ENCODE results near the gene SLC9A9. TPM values are rescaled to one million over a fixed set of nuclear protein-coding genes. Genes with fewer than 3 reads are reported as not detected.

Gene SLC9A9
- polyA plus RNA-seq, 1 donor (not counting 4 experiments of a cell fraction or from before 2014, with no cell fraction given) = 5.2 TPM

- no peak overlapping the region for H3K27ac ChIP-seq (ENCODE audit: control insufficient read depth, insufficient read depth, low read length)
- no peaks in the 10 kb centered on the region for H4K20me1 ChIP-seq (ENCODE audit: control insufficient read depth, extremely low read depth, insufficient read depth, low read length)
- H3K9ac ChIP-seq (ENCODE audit: control insufficient read depth, extremely low read depth, insufficient read depth, low read length) = no peak overlapping the region
- dilution Hi-C loops (cut with MboI; ENCODE audit: extremely low pct_ligation_motif_present, low sequenced_read_pairs) = no loop called here
- H3K27me3 ChIP-seq (ENCODE audit: control insufficient read depth, extremely low read depth, insufficient read depth, low read length) = no peaks in the 10 kb centered on the region
- TF ChIP-seq, protein P1, sequence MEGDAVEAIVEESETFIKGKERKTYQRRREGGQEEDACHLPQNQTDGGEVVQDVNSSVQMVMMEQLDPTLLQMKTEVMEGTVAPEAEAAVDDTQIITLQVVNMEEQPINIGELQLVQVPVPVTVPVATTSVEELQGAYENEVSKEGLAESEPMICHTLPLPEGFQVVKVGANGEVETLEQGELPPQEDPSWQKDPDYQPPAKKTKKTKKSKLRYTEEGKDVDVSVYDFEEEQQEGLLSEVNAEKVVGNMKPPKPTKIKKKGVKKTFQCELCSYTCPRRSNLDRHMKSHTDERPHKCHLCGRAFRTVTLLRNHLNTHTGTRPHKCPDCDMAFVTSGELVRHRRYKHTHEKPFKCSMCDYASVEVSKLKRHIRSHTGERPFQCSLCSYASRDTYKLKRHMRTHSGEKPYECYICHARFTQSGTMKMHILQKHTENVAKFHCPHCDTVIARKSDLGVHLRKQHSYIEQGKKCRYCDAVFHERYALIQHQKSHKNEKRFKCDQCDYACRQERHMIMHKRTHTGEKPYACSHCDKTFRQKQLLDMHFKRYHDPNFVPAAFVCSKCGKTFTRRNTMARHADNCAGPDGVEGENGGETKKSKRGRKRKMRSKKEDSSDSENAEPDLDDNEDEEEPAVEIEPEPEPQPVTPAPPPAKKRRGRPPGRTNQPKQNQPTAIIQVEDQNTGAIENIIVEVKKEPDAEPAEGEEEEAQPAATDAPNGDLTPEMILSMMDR (optimal IDR thresholded peaks at IDR 0.05 in 1 of 3, IDR thresholded peaks at IDR 0.05 in 1 of 3, conservative IDR thresholded peaks at IDR 0.05 in 1 of 3; ENCODE audit: extremely low read depth in 1 of 3, insufficient read depth in 2 of 3, low read length in 3 of 3) = no peak
- no peak for TF ChIP-seq EZH2 (IDR thresholded peaks at IDR 0.05; ENCODE audit: low read length)
- H3K4me2 ChIP-seq (ENCODE audit: control insufficient read depth, extremely low read depth, insufficient read depth, low read depth, low read length) = no peak overlapping the region
- FAIRE-seq = no peak
- H3K36me3 ChIP-seq (ENCODE audit: control insufficient read depth in 2 of 2, extremely low read depth in 1 of 2, insufficient read depth in 2 of 2, low read length in 2 of 2) = no peaks in the 10 kb centered on the region
- no peaks in the 10 kb centered on the region for H3K9me1 ChIP-seq (ENCODE audit: control insufficient read depth, extremely low read depth, insufficient read depth, low read length)
- H3K79me2 ChIP-seq (ENCODE audit: control insufficient read depth, insufficient read depth, low read length) = no peaks in the 10 kb centered on the region
- no peak overlapping the region for H3K4me3 ChIP-seq (ENCODE audit: control insufficient read depth in 2 of 3, extremely low read depth in 1 of 3, insufficient read depth in 2 of 3, low read depth in 1 of 3, low read length in 3 of 3)
- H3K9me3 ChIP-seq (ENCODE audit: control insufficient read depth, low read depth, low read length) = no peaks in the 10 kb centered on the region
- H2AFZ ChIP-seq (ENCODE audit: control insufficient read depth, low read length) = no peak overlapping the region
- H3K4me1 ChIP-seq (ENCODE audit: control insufficient read depth, extremely low read depth, insufficient read depth, low read length) = no peaks in the 10 kb centered on the region
- DNase-seq (ENCODE audit: low read depth, low spot score) = no peak
These were observed 464.2 kb downstream of the SLC9A9 start for GRCh38 chr3:143384076-143384475.

- H3K27me3 ChIP-seq (ENCODE audit: control insufficient read depth, extremely low read depth, insufficient read depth, low read length) = no peaks in the 10 kb centered on the region
- no peak for FAIRE-seq
- H3K9me1 ChIP-seq (ENCODE audit: control insufficient read depth, extremely low read depth, insufficient read depth, low read length) = no peaks in the 10 kb centered on the region
- H2AFZ ChIP-seq (ENCODE audit: control insufficient read depth, low read length) = no peak overlapping the region
- H3K36me3 ChIP-seq (ENCODE audit: control insufficient read depth in 2 of 2, extremely low read depth in 1 of 2, insufficient read depth in 2 of 2, low read length in 2 of 2) = no peaks in the 10 kb centered on the region
- no peak overlapping the region for H3K9ac ChIP-seq (ENCODE audit: control insufficient read depth, extremely low read depth, insufficient read depth, low read length)
- dilution Hi-C loops (cut with MboI; ENCODE audit: extremely low pct_ligation_motif_present, low sequenced_read_pairs) = no loop called here
- H3K27ac ChIP-seq (ENCODE audit: control insufficient read depth, insufficient read depth, low read length) = no peak overlapping the region
- no peak overlapping the region for H3K4me2 ChIP-seq (ENCODE audit: control insufficient read depth, extremely low read depth, insufficient read depth, low read depth, low read length)
- H3K9me3 ChIP-seq (ENCODE audit: control insufficient read depth, low read depth, low read length) = no peaks in the 10 kb centered on the region
- H3K4me3 ChIP-seq (ENCODE audit: control insufficient read depth in 2 of 3, extremely low read depth in 1 of 3, insufficient read depth in 2 of 3, low read depth in 1 of 3, low read length in 3 of 3) = no peak overlapping the region
- no peaks in the 10 kb centered on the region for H3K4me1 ChIP-seq (ENCODE audit: control insufficient read depth, extremely low read depth, insufficient read depth, low read length)
- H4K20me1 ChIP-seq (ENCODE audit: control insufficient read depth, extremely low read depth, insufficient read depth, low read length) = no peaks in the 10 kb centered on the region
- DNase-seq (ENCODE audit: low read depth, low spot score) = no peak
- TF ChIP-seq, protein P1 (optimal IDR thresholded peaks at IDR 0.05 in 1 of 3, IDR thresholded peaks at IDR 0.05 in 1 of 3, conservative IDR thresholded peaks at IDR 0.05 in 1 of 3; ENCODE audit: extremely low read depth in 1 of 3, insufficient read depth in 2 of 3, low read length in 3 of 3) = no peak
- no peak for TF ChIP-seq EZH2 (IDR thresholded peaks at IDR 0.05; ENCODE audit: low read length)
- no peaks in the 10 kb centered on the region for H3K79me2 ChIP-seq (ENCODE audit: control insufficient read depth, insufficient read depth, low read length)
These were observed 464.8 kb downstream of the SLC9A9 start for GRCh38 chr3:143383421-143383820.

Data from keratinocyte (primary cell).